D341Med (cell line): Measurements from ENCODE around the gene IL6.
A peak's percentile ranks its signal among the peaks of the same experiment; 100 is the strongest.
"Not testable (repeated sequence)": the region's sequence is repeated elsewhere in the genome, so short reads cannot be mapped to it uniquely, and the experiment has no call there.

Source experiments
- DNase-seq: peaks from one replicate; pipeline ENCODE4 v3.0.0; 2012; ENCODE audit warnings: low spot score

IL6 gene

GRCh38 chr7:22726907-22727713 lies at the start of gene IL6:
TSS of gene IL6 (plus strand) at chr7:22727200. CDS start at chr7:22727263, 63 bp downstream.
- DNase-seq = peak; percentile 83

GRCh38 chr7:22677263-22677662 lies 49.7 kb upstream of the IL6 start:
- DNase-seq = not testable (repeated sequence)

- no peak for DNase-seq
These were observed 49.3 kb upstream of the IL6 start for GRCh38 chr7:22677680-22678079.

GRCh38 chr7:22680482-22680911 lies 46.5 kb upstream of the IL6 start:
- DNase-seq = no peak

- no peak for DNase-seq
These were observed 45.7 kb upstream of the IL6 start for GRCh38 chr7:22681312-22681711.

GRCh38 chr7:22681852-22682657 lies 44.9 kb upstream of the IL6 start:
- DNase-seq = no peak

GRCh38 chr7:22683379-22683778 lies 43.6 kb upstream of the IL6 start:
- DNase-seq = no peak

GRCh38 chr7:22686620-22687019 lies 40.4 kb upstream of the IL6 start:
- no peak for DNase-seq

GRCh38 chr7:22688084-22688483 lies 38.9 kb upstream of the IL6 start:
- DNase-seq = no peak

GRCh38 chr7:22688934-22689333 lies 38.1 kb upstream of the IL6 start:
- DNase-seq = not testable (repeated sequence)

GRCh38 chr7:22694597-22695207 lies 32.3 kb upstream of the IL6 start:
- no peak for DNase-seq

GRCh38 chr7:22695476-22696132 lies 31.4 kb upstream of the IL6 start:
- no peak for DNase-seq

- no peak for DNase-seq
These were observed 30.3 kb upstream of the IL6 start for GRCh38 chr7:22696541-22697228.

GRCh38 chr7:22697322-22697859 lies 29.6 kb upstream of the IL6 start:
- DNase-seq = no peak

- no peak for DNase-seq
These were observed 29.0 kb upstream of the IL6 start for GRCh38 chr7:22697876-22698606.

- DNase-seq = no peak
These were observed 28.2 kb upstream of the IL6 start for GRCh38 chr7:22698767-22699166.

- DNase-seq = no peak
These were observed 26.4 kb upstream of the IL6 start for GRCh38 chr7:22700559-22701002.

- no peak for DNase-seq
These were observed 24.5 kb upstream of the IL6 start for GRCh38 chr7:22702516-22702915.

GRCh38 chr7:22703107-22703855 lies 23.7 kb upstream of the IL6 start:
- DNase-seq = not testable (repeated sequence)
